Gastrocnemius medialis (tissue), 4 donors: ENCODE measurements around the gene DPEP1.

Experiments used
- POLR2A ChIP-seq, 2 donors: fragments of 450-650 bp; IDR thresholded peaks; one replicate each; pipeline ENCODE4 v1.6.1; 2017; ENCODE audit warnings: antibody characterized with exemption in 2 of 2, mild to moderate bottlenecking in 2 of 2, moderate library complexity in 2 of 2
- TF ChIP-seq, protein P1 (sequence below), 5 experiments: fragments of 450-650 bp in 3 of 5; fragments of 200-600 bp in 2 of 5; sonication (generic) in 2 of 5; IDR thresholded peaks in 4 of 5; conservative IDR thresholded peaks in 1 of 5; 1 replicate in 4 of 5; 2 replicates in 1 of 5; pipeline ENCODE4 v1.5.1; 2016 to 2019; ENCODE audit warnings: antibody characterized with exemption in 5 of 5, mild to moderate bottlenecking in 3 of 5, moderate library complexity in 3 of 5

- TF ChIP-seq, protein P1, sequence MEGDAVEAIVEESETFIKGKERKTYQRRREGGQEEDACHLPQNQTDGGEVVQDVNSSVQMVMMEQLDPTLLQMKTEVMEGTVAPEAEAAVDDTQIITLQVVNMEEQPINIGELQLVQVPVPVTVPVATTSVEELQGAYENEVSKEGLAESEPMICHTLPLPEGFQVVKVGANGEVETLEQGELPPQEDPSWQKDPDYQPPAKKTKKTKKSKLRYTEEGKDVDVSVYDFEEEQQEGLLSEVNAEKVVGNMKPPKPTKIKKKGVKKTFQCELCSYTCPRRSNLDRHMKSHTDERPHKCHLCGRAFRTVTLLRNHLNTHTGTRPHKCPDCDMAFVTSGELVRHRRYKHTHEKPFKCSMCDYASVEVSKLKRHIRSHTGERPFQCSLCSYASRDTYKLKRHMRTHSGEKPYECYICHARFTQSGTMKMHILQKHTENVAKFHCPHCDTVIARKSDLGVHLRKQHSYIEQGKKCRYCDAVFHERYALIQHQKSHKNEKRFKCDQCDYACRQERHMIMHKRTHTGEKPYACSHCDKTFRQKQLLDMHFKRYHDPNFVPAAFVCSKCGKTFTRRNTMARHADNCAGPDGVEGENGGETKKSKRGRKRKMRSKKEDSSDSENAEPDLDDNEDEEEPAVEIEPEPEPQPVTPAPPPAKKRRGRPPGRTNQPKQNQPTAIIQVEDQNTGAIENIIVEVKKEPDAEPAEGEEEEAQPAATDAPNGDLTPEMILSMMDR (IDR thresholded peaks at IDR 0.05 in 4 of 5, conservative IDR thresholded peaks at IDR 0.05 in 1 of 5), result no peak
- no peak for TF ChIP-seq POLR2A (IDR thresholded peaks at IDR 0.05)
Measured at GRCh38 chr16:89621136-89621697, 7.8 kb downstream of the DPEP1 start.
